Lower leg skin (tissue), 3 donors: ENCODE data around the gene HAND1.

ENCODE experiments used
- CTCF ChIP-seq, 3 donors: fragments of 450-650 bp; IDR thresholded peaks; one replicate each; pipeline ENCODE4 v1.5.1; 2016; ENCODE audit warnings: antibody characterized with exemption in 3 of 3, mild to moderate bottlenecking in 3 of 3, moderate library complexity in 2 of 3
- POLR2A ChIP-seq, 2 donors: fragments of 450-650 bp; IDR thresholded peaks; one replicate each; pipeline ENCODE4 v1.6.1; 2016 to 2017; ENCODE audit warnings: antibody characterized with exemption in 2 of 2, mild to moderate bottlenecking in 1 of 2, moderate library complexity in 1 of 2

GRCh38 chr5:154485850-154486426 is 7.9 kb upstream of the HAND1 start:
- no peak for TF ChIP-seq POLR2A (IDR thresholded peaks at IDR 0.05)
- no peak for TF ChIP-seq CTCF (IDR thresholded peaks at IDR 0.05)
